ENCODE data around the gene GULP1.

The GULP1 gene

DNA sequence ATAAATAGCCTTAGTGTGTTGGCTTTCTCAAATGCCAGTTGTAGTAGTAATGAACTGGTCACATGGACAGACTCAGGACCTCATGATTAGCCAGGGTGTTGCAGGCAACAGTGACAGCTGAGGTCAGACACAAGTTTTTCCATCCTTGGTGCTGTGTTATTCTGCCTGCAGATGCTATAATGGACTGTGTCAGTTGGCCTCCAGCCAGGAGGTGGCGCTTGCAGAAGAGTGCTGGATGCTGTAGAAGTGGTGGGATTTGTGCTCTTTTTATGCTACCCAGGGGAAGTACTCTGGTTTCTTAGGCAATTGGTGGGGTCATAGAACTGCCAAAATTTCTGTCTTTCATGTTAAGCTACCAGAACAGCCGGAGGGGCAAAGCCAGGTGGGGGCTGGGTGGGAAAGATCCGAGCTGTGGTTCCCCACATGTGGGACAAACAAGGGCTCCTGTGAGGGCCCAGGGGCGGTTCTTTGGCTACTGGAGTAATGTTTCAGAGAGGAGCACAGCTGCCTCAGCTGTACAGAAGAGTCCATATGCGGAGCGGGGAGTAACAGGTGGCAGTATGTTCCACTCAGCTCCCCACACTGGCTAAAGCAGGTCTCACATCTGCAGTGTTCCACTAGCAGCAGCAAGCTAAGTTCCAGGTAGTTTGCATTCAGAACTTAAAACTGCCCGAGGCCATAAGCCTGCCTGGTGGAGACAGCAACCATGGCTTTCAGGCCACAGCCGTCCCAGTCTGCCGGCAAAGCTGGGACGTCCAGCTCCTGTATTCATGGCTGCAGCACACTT lies 104.4 kb downstream of the GULP1 start:
- Mint-ChIP-seq H3K36me3 (no peaks in the 10 kb centered on the region), H3K4me3 (no peak overlapping the region), H3K27me3 (no peaks in the 10 kb centered on the region), H3K4me1 (no peaks in the 10 kb centered on the region), H3K27ac (no peak overlapping the region), H3K9me3 (no peaks in the 10 kb centered on the region)
- no peak for DNase-seq
- CTCF ChIA-PET = no interaction called here

DNA sequence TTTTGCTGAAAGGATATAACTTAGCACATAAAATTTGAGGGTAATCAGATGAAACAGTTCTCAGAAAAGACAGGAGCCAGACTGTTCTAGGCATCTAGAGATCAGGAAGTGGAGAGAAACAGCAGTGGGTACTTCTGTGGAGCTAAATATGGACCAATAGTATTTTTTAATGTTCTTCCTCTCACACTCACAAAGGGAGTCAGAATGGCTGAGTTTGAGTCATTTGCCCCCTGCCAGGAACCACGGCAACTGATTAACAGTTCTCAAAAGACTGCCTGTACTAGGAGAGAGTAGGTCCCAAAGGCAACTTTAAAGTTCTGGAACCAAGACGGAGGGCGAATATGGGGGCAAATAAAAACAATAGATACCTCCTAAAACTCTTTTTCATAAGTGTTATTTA lies 107.5 kb downstream of the GULP1 start:
- Mint-ChIP-seq H3K27ac (no peak overlapping the region), H3K4me1 (no peaks in the 10 kb centered on the region), H3K36me3 (no peaks in the 10 kb centered on the region), H3K4me3 (no peak overlapping the region), H3K9me3 (no peaks in the 10 kb centered on the region), H3K27me3 (no peaks in the 10 kb centered on the region)
- no peak for DNase-seq
- CTCF ChIA-PET = no interaction called here

DNA sequence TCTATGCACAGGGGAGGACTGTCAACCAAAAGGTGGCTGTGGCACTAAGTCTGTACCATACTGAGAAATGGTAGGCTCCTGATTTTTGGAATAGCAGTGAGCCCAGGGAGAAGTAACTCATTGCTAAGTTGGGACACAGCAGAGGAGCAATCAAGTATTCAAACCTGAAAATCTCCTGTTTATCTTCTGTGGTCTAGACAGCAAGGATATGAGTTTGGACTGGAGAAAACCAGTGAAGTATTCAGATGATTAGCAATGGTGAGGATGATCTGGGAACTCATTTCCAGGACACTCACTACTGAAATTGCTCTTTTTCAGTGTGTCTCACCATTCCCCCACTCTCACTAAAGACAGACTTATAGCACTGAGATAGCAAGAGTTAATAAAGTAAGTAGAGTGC lies 112.0 kb downstream of the GULP1 start:
- no peak overlapping the region for H3K27ac Mint-ChIP-seq
- H3K36me3 Mint-ChIP-seq = no peaks in the 10 kb centered on the region
- H3K4me1 Mint-ChIP-seq = no peaks in the 10 kb centered on the region
- CTCF ChIA-PET = no interaction called here
- H3K27me3 Mint-ChIP-seq = no peaks in the 10 kb centered on the region
- H3K9me3 Mint-ChIP-seq = peaks cover 6% of the 10 kb centered on the region
- DNase-seq = no peak
- H3K4me3 Mint-ChIP-seq = no peak overlapping the region

DNA sequence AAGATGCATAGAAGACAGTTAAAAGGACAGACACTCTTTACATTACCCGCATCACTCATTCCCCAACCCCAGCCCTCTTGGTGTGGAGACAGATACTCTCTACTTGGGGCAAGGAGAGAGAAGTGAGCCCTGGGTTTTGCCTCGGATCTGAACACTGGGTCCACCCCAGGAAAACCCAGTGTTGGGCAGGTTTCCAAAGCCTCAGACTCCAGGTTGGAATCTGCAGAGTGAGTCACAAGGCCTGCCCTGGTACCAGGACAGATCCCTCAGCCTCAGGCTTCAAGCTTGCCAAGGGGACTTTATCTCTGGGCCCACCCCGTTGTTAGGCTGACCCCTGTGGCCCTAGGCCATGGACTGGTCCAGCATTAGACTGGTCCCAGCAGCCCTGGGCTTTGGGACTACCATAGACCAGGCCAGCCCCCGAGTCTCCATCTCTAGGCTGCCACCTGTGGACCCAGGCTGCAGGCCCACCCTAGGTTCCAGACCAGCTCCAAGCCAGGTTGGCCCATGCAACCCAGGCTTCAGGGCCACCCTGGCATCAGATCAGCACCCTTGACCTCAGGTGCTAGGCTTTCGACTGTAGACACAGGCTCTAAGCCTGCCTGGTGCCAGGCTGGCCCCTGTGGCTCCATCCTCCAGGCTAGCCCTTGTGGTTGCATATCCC lies 112.8 kb downstream of the GULP1 start:
- H3K4me3 Mint-ChIP-seq = no peak overlapping the region
- no peaks in the 10 kb centered on the region for H3K27me3 Mint-ChIP-seq
- H3K27ac Mint-ChIP-seq = no peak overlapping the region
- peaks cover 6% of the 10 kb centered on the region for H3K9me3 Mint-ChIP-seq
- H3K4me1 Mint-ChIP-seq = no peaks in the 10 kb centered on the region
- CTCF ChIA-PET = no interaction called here
- DNase-seq = no peak
- no peaks in the 10 kb centered on the region for H3K36me3 Mint-ChIP-seq

DNA sequence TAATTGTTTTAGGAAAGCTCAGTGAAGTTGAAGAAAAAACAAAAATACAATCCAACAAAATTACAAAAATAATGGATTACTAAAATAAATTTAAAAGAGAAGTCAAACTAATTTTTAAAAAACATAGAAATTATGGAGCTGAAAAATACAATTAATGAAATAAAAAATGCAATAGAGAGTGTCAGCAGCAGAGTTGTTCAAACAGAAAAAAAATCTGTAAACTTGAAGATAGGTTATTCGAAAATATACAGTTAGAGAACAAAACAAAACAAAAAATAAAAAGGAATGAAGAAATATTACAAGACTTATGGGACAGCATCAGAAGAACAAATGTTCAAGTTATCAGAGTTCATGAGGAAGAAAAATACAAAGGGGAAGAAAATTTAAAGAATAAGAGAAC lies 114.7 kb downstream of the GULP1 start:
- Mint-ChIP-seq H3K36me3 (no peaks in the 10 kb centered on the region), H3K27me3 (no peaks in the 10 kb centered on the region), H3K27ac (no peak overlapping the region), H3K9me3 (peaks cover 6% of the 10 kb centered on the region), H3K4me3 (no peak overlapping the region), H3K4me1 (no peaks in the 10 kb centered on the region)
- DNase-seq = no peak
- CTCF ChIA-PET = no interaction called here

DNA sequence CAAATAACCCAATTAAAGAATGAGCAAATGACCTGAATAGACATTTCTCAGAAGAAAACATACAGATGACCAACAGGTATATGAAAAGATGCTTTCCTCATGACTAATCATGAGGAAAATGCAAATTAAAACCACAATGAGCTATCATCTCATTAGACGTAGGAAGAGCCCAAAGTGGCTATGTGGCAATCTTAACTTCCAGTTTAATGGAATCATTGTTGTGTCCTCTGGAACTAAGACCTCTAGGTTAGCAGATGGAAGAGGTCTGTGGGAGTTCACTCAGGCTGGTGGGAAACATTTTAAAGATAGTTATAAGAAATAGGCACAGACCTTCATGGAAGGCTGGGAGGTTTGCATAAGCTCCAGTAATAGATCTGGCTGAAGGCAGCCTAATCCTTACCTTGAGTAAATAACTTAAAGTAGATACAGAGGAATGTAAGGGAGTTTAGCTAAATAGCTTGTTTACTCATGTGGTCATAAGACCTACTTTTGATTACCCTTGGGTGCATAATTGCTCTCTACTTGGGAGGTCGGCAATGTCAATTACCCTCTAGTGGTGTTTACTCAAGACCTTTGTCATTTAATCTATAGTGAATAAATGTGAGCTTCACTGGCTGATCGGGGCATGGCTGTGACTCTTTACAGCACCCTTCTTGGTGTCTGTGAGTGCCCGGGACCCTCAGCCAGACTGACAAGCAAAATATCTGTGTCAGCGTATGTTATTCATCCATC lies 119.0 kb downstream of the GULP1 start:
- CTCF ChIA-PET = no interaction called here
- peaks cover 6% of the 10 kb centered on the region for H3K9me3 Mint-ChIP-seq
- H3K4me3 Mint-ChIP-seq = no peak overlapping the region
- H3K36me3 Mint-ChIP-seq = no peaks in the 10 kb centered on the region
- H3K4me1 Mint-ChIP-seq = no peaks in the 10 kb centered on the region
- no peak overlapping the region for H3K27ac Mint-ChIP-seq
- no peak for DNase-seq
- no peaks in the 10 kb centered on the region for H3K27me3 Mint-ChIP-seq

DNA sequence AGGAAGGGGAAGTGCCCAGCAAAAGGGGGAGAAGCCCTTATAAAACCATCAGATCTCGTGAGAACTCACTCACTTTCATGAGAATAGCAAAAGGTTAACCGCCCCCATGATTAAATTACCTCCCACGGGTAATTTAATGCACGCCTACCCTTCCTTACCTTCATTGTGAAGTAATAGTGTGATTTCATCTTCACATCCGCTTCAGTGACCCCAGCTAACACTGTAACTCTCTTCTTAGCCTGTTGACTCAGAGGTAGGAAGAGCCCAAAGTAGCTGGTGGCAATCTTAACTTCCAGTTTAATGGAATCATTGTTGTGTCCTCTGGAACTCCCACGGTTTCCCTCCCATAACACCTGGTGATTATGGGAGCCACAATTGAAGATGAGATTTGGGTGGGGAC lies 120.5 kb downstream of the GULP1 start:
- Mint-ChIP-seq H3K9me3 (peaks cover 3% of the 10 kb centered on the region), H3K36me3 (no peaks in the 10 kb centered on the region), H3K27me3 (no peaks in the 10 kb centered on the region), H3K4me1 (no peaks in the 10 kb centered on the region), H3K4me3 (no peak overlapping the region), H3K27ac (no peak overlapping the region)
- CTCF ChIA-PET = no interaction called here
- DNase-seq = no peak

DNA sequence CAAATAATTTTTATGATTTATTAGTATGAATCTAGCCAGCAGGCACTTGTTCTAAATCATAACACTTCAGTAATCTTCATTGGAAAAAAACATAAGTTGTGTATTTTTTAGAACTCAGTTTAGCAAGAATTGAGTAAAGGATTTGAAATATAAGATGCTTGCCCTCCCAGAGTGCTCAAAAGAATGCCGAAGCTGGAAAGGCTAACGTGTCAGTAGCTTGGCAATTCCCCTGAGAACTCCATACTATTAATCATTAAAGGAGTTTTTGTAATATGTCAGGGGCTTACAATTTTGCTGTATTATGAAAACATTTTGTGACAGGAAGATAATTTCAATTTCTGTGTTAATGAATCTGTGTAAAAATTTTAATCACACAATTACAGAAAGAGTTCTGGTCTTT lies 122.7 kb downstream of the GULP1 start:
- no peak overlapping the region for H3K4me3 Mint-ChIP-seq
- no peaks in the 10 kb centered on the region for H3K27me3 Mint-ChIP-seq
- no peaks in the 10 kb centered on the region for H3K9me3 Mint-ChIP-seq
- H3K4me1 Mint-ChIP-seq = no peaks in the 10 kb centered on the region
- DNase-seq = no peak
- no peak overlapping the region for H3K27ac Mint-ChIP-seq
- no peaks in the 10 kb centered on the region for H3K36me3 Mint-ChIP-seq
- CTCF ChIA-PET = no interaction called here

DNA sequence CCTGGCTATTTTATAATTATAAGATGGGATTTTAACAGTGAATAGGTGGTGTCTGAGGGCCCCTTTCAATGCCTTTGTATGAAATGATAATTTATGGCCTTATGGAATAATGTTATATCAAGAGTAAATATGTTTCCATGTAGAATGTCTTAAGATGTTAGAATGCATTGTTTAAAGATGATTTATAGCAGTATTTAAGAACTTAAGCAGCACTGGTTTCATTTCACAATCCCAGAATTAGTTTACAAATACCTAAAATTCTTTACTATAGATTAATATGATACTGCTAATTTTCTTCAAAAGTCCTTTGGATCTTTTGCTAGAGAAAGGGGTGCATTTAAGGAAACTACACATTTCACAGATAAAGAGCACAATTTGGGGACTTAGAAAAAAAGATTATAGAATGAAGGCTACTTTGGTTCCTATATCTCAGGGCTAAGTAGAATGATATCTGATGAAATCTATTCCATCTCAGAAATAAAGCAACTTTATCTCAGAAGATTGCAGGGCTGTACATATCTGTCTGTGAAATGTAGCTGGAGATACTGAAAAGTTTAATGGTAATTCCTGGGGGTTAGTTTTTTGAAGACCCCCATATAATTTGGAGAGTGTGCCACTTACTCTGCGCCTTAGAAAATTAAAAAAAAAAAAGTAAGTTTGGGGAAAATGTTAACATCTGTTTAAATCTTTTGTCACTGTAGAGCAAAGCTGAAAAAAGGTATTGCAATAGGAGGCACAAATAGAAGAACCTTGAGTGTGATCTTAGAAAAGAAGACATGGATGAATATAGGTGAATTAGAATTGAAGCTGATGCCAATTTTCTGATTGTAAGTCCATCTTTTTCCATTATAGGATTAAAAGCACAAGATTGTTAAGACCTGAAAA lies 123.4 kb downstream of the GULP1 start:
- no peaks in the 10 kb centered on the region for H3K36me3 Mint-ChIP-seq
- CTCF ChIA-PET = no interaction called here
- no peak for DNase-seq
- H3K4me1 Mint-ChIP-seq = no peaks in the 10 kb centered on the region
- H3K4me3 Mint-ChIP-seq = no peak overlapping the region
- no peak overlapping the region for H3K27ac Mint-ChIP-seq
- no peaks in the 10 kb centered on the region for H3K9me3 Mint-ChIP-seq
- H3K27me3 Mint-ChIP-seq = no peaks in the 10 kb centered on the region

DNA sequence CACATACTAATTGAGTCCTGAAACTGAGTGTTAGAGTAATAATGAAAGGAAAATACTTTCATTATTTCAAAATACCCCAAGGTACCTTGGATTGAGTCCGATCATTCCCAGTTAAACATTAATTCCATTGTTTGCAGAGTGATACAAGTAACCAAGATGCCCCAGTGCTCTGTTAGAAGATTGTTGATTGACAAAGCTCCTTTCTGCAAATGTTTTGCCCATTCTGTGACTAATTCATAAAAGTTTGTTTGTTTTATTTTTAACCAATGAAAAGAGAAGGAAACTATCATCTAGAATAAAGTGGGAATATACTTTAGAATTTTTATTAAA lies 124.0 kb downstream of the GULP1 start:
- H3K4me1 Mint-ChIP-seq = no peaks in the 10 kb centered on the region
- H3K9me3 Mint-ChIP-seq = no peaks in the 10 kb centered on the region
- CTCF ChIA-PET = no interaction called here
- no peaks in the 10 kb centered on the region for H3K36me3 Mint-ChIP-seq
- no peak overlapping the region for H3K27ac Mint-ChIP-seq
- H3K4me3 Mint-ChIP-seq = no peak overlapping the region
- DNase-seq = no peak
- H3K27me3 Mint-ChIP-seq = no peaks in the 10 kb centered on the region

DNA sequence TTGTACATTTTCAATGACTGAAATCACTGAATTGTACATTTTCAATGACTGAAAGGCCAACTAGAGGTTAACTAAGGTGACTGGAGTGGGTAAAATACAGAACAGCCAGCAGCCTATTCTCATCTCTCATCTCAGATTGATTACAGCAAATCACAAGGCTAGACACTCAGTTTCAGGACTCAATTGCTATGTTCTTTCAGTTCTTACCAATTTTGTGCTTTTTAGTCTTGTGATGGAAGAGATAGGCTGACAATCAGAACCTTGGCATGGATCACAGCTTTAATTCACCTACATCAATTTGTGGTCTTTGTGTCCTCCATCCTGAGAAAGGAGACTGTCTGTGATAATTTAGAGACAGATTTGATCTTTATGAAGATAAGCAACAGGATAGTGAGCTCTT lies 124.7 kb downstream of the GULP1 start:
- no peak overlapping the region for H3K4me3 Mint-ChIP-seq
- H3K27ac Mint-ChIP-seq = no peak overlapping the region
- CTCF ChIA-PET = no interaction called here
- H3K9me3 Mint-ChIP-seq = no peaks in the 10 kb centered on the region
- no peaks in the 10 kb centered on the region for H3K27me3 Mint-ChIP-seq
- H3K36me3 Mint-ChIP-seq = no peaks in the 10 kb centered on the region
- DNase-seq = no peak
- no peaks in the 10 kb centered on the region for H3K4me1 Mint-ChIP-seq

DNA sequence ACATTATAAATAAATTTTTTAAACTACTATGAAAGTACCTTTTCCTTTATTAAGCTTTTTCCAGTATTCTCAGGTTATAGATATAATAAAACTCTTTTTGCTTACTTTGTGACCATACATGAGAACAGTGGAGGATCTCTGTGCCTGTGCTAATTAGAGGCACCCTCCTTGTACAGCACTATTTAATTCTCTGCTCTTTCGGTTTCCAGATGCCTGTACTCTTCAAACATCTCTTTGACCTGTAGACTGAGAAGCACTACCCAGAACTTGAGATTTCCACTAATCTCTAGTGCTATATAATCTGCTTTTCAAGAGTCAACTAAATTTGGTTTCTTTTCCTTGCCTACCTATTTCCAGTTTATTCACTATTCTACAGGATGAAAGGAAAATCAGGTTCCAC lies 131.1 kb downstream of the GULP1 start:
- CTCF ChIA-PET = no interaction called here
- H3K27ac Mint-ChIP-seq = no peak overlapping the region

DNA sequence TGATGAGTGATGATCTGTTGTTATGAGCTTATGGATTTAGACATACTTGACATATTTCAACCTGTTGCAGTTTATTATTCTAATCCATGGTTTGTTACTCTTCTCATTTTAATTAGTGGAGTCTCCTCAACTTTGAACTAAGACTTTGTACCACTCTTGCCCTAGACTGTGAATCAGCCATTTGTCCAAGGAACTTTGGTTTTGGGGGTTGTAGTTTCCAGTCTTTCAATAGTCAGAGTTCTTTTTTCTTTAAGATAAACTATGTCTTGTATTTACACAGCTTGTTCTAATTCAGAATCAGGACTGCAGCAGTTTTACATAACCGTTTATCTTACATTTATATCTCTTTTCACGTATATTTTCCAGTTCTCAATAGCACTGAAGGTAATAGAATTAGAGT lies 133.6 kb downstream of the GULP1 start:
- H3K36me3 Mint-ChIP-seq = no peaks in the 10 kb centered on the region
- H3K4me3 Mint-ChIP-seq = no peak overlapping the region
- no peaks in the 10 kb centered on the region for H3K4me1 Mint-ChIP-seq
- CTCF ChIA-PET = interaction anchor here (0.7 kb wide), 1 partner anchor 19 kb away, joined by 3 read pairs; no protein-coding TSS in a partner anchor
- no peaks in the 10 kb centered on the region for H3K27me3 Mint-ChIP-seq
- no peak overlapping the region for H3K27ac Mint-ChIP-seq
- H3K9me3 Mint-ChIP-seq = no peaks in the 10 kb centered on the region
- no peak for DNase-seq

More for the DNA sequence above, 131.1 kb downstream of the GULP1 start:
- DNase-seq = no peak
- Mint-ChIP-seq H3K4me3 (no peak overlapping the region), H3K36me3 (no peaks in the 10 kb centered on the region), H3K27me3 (no peaks in the 10 kb centered on the region), H3K4me1 (no peaks in the 10 kb centered on the region), H3K9me3 (no peaks in the 10 kb centered on the region)

DNA sequence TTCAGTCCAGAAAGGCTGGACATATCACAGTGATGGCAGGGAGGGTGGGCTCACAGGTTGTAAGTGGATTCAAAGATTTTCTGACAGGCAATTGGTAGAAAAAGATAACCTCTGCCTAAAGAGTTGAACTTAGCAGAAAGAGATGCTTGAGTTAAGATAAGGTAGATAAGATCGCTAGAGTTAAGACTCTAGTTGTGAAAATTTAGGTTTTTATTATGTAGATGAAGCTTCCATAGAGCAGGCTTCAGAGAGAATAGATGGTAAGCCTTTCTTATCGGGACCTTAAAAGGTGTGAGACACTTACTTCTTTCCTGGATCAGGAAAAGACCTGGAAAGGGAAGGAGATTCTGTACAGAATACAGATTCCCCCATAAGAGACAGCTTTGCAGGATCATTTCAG lies 134.4 kb downstream of the GULP1 start:
- Mint-ChIP-seq H3K4me3 (no peak overlapping the region), H3K27me3 (no peaks in the 10 kb centered on the region), H3K36me3 (no peaks in the 10 kb centered on the region), H3K27ac (no peak overlapping the region), H3K9me3 (no peaks in the 10 kb centered on the region), H3K4me1 (no peaks in the 10 kb centered on the region)
- CTCF ChIA-PET = no interaction called here
- no peak for DNase-seq
